Dedifferentiated amniotic fluid mesenchymal stem cell (primary cell): ENCODE results near the gene SRP19.
A peak's percentile ranks its signal among the peaks of the same experiment; 100 is the strongest.
"Not testable (repeated sequence)": the region's sequence is repeated elsewhere in the genome, so short reads cannot be mapped to it uniquely, and the experiment has no call there.

ENCODE experiments used
- DNase-seq: peaks from one replicate; pipeline ENCODE4 v3.0.0-alpha.2; 2016; ENCODE audit errors: extremely low spot score

The SRP19 gene

GRCh38 chr5:112870966-112871365 is 9.9 kb downstream of the SRP19 start:
- DNase-seq = no peak

GRCh38 chr5:112876362-112876761 is 15.3 kb downstream of the SRP19 start:
- DNase-seq = no peak

GRCh38 chr5:112878101-112878500 is 17.0 kb downstream of the SRP19 start:
- no peak for DNase-seq

- no peak for DNase-seq
Measured at GRCh38 chr5:112878760-112879159, 17.7 kb downstream of the SRP19 start.

GRCh38 chr5:112880219-112880964 is 19.3 kb downstream of the SRP19 start:
- DNase-seq = no peak

GRCh38 chr5:112883192-112883591 is 22.1 kb downstream of the SRP19 start:
- DNase-seq = no peak

GRCh38 chr5:112885001-112885400 is 23.9 kb downstream of the SRP19 start:
- DNase-seq = no peak

- DNase-seq = no peak
Measured at GRCh38 chr5:112886975-112887374, 25.9 kb downstream of the SRP19 start.

GRCh38 chr5:112892066-112892465 is 31.0 kb downstream of the SRP19 start:
- DNase-seq = not testable (repeated sequence)

GRCh38 chr5:112892776-112893175 is 31.7 kb downstream of the SRP19 start:
- no peak for DNase-seq

GRCh38 chr5:112895682-112896081 is 34.6 kb downstream of the SRP19 start:
- no peak for DNase-seq

GRCh38 chr5:112902561-112902960 is 41.5 kb downstream of the SRP19 start:
- no peak for DNase-seq

GRCh38 chr5:112904996-112905395 is 43.9 kb downstream of the SRP19 start:
- not testable (repeated sequence) for DNase-seq

GRCh38 chr5:112906637-112907036 is 45.5 kb downstream of the SRP19 start:
- DNase-seq = no peak

GRCh38 chr5:112907166-112907631 is 46.1 kb downstream of the SRP19 start:
- no peak for DNase-seq

GRCh38 chr5:112908854-112909253 is 47.8 kb downstream of the SRP19 start:
- no peak for DNase-seq

GRCh38 chr5:112910529-112910928 is 49.4 kb downstream of the SRP19 start:
- DNase-seq = no peak

- DNase-seq = no peak
Measured at GRCh38 chr5:112914584-112914983, 53.5 kb downstream of the SRP19 start.

GRCh38 chr5:112915831-112916230 is 54.7 kb downstream of the SRP19 start:
- no peak for DNase-seq

- DNase-seq = no peak
Measured at GRCh38 chr5:112917453-112917995, 56.4 kb downstream of the SRP19 start.

- no peak for DNase-seq
Measured at GRCh38 chr5:112918136-112918535, 57.0 kb downstream of the SRP19 start.

GRCh38 chr5:112918679-112919078 is 57.6 kb downstream of the SRP19 start:
- peak; percentile 15 for DNase-seq
